ENCODE data around the gene GRN.
"Not testable (repeated sequence)": the region's sequence is repeated elsewhere in the genome, so short reads cannot be mapped to it uniquely, and the experiment has no call there.

Gene GRN

DNA sequence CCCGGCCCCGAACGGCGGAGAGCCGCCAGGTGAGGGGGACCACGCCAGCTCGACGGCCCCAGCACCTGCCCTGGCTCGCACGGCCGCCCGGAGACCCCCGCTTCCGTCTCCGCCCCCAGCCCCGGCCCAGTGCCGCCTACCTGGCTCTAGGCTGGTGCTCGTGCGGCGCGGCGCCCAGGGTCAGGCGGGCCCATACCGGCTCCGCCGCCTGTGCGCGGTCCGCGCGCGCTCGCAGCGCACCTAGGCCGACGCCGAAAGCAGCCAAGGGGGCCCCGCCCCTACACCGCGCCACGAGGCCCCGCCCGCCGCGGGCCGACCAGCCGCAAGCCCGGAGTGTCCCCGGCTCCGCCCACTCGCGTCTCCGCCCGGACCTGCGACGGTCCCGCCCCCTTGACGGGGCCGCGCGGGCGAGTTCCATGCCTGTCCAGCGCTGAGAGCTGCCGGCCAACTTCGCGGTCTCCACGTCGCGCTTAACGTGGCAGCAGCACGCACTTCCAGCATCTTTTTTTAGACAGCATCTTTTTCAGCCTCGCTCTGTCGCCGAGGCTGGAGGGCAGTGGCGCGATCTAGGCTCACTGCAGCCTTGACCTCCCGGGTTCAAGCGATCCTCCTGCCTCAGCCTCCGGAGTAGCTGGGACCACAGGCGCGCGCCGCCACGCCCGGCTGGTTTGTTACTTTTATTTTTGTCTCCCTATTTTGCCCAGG is 20.4 kb upstream of the GRN start, which contains the start of gene SLC25A39:
TSS of gene SLC25A39 (minus strand) at position 253 of the 705 bp plus-strand sequence. CDS start 1,261 bp downstream, outside the sequence.
- Histone ChIP-seq H3K4me2 (ENCODE audit: insufficient read depth, low read length) (peak within 1 kb of the TSS; percentile 75), H3K27me3 (ENCODE audit: insufficient read depth, low read length, poor library complexity) (no peaks in the 10 kb centered on the region), H3K36me3 (ENCODE audit: insufficient read depth, low read length) (peaks cover 29% of the 10 kb centered on the region), H3K4me3 (ENCODE audit: low read depth in 1 of 2, low read length in 2 of 2) (peak within 1 kb of the TSS; percentile 75 to 82), H3K79me2 (ENCODE audit: insufficient read depth, low read length) (peaks cover 23% of the 10 kb centered on the region), H3K27ac (ENCODE audit: low read length) (peak within 1 kb of the TSS; percentile 61), H3K4me1 (ENCODE audit: insufficient read depth, low read length) (peaks cover 46% of the 10 kb centered on the region), H3K9ac (ENCODE audit: low read depth, low read length) (peak within 1 kb of the TSS; percentile 89), H4K20me1 (ENCODE audit: insufficient read depth, low read length) (peaks cover 20% of the 10 kb centered on the region), H3K9me3 (ENCODE audit: insufficient read depth, low read length, severe bottlenecking) (no peaks in the 10 kb centered on the region), H2AFZ (ENCODE audit: low read depth, low read length) (peak within 1 kb of the TSS; percentile 98)
- ATAC-seq (ENCODE audit: insufficient read depth, low read depth) (peak; percentile 79), DNase-seq (peak; percentile 92)
- no peak for TF ChIP-seq CTCF (IDR thresholded peaks at IDR 0.05; ENCODE audit: borderline replicate concordance, extremely low read depth, low read length, poor library complexity, severe bottlenecking)
- no peak for TF ChIP-seq EZH2 (IDR thresholded peaks at IDR 0.05; ENCODE audit: borderline replicate concordance, low read depth, low read length, severe bottlenecking)

GRCh38 chr17:44326861-44327444 is 18.1 kb upstream of the GRN start:
- H3K9ac ChIP-seq (ENCODE audit: low read depth, low read length), result peak overlapping the region; percentile 35
- peaks cover 51% of the 10 kb centered on the region for H3K4me1 ChIP-seq (ENCODE audit: insufficient read depth, low read length)
- no peaks in the 10 kb centered on the region for H3K9me3 ChIP-seq (ENCODE audit: insufficient read depth, low read length, severe bottlenecking)
- 0 out of 2 replicates have a peak overlapping the region, but pooled peaks have one; percentile 31 for H3K27ac ChIP-seq (ENCODE audit: low read length)
- ATAC-seq (ENCODE audit: insufficient read depth, low read depth), result peak; percentile 92
- H3K4me3 ChIP-seq (ENCODE audit: low read depth in 1 of 2, low read length in 2 of 2), result peak overlapping the region in 1 of 2 experiments; percentile 48; a peak in 2 of 4 replicates
- peak overlapping the region; percentile 72 for H2AFZ ChIP-seq (ENCODE audit: low read depth, low read length)
- H4K20me1 ChIP-seq (ENCODE audit: insufficient read depth, low read length), result peaks cover 10% of the 10 kb centered on the region
- peak; percentile 97 for DNase-seq
- H3K4me2 ChIP-seq (ENCODE audit: insufficient read depth, low read length), result peak overlapping the region; percentile 57
- no peak for TF ChIP-seq CTCF (IDR thresholded peaks at IDR 0.05; ENCODE audit: borderline replicate concordance, extremely low read depth, low read length, poor library complexity, severe bottlenecking)
- no peak for TF ChIP-seq EZH2 (IDR thresholded peaks at IDR 0.05; ENCODE audit: borderline replicate concordance, low read depth, low read length, severe bottlenecking)
- H3K79me2 ChIP-seq (ENCODE audit: insufficient read depth, low read length), result peaks cover 23% of the 10 kb centered on the region
- H3K27me3 ChIP-seq (ENCODE audit: insufficient read depth, low read length, poor library complexity), result no peaks in the 10 kb centered on the region
- H3K36me3 ChIP-seq (ENCODE audit: insufficient read depth, low read length), result peaks cover 7% of the 10 kb centered on the region

DNA sequence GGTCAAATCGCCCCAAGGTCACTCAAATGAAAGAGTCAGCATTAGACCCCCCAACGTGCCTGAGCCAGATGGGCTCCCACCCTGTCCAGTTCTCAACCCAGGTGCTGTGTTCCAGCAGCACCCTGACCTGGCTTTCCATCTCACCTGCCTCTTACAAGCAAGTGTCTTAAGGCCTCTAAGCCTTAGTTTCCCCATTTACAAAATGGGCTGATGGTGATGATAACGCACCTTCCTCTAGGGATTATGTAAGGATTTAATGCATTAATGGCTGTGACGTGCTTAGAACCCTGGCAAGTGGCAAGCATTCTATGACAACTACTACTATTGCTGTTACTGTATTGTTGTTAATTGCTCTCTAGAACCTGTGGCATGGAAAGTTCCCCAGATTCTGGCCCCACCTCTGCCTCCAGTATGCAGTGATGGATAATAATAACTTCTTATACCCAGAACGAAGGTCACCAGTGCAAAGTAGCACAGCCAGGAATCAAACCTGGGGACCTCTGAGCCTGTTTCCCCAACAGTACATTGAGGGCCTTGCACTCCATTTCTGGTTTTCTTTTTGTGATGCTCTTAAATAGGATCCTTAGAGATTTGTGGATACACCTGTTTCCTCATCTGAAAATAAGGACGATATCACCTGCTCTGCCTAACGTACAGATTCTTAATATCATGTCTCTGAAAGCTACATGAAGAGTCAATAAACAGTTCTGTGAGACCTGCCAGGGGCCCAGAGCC is 17.2 kb upstream of the GRN start:
- ATAC-seq (ENCODE audit: insufficient read depth, low read depth) (no peak), DNase-seq (no peak)
- peaks cover 18% of the 10 kb centered on the region for H3K79me2 ChIP-seq (ENCODE audit: insufficient read depth, low read length)
- no peaks in the 10 kb centered on the region; the same call in 1 of the 2 replicates for H3K36me3 ChIP-seq (ENCODE audit: insufficient read depth, low read length)
- peaks cover 4% of the 10 kb centered on the region; the same call in 1 of the 2 replicates for H4K20me1 ChIP-seq (ENCODE audit: insufficient read depth, low read length)
- H3K9ac ChIP-seq (ENCODE audit: low read depth, low read length), result no peak overlapping the region
- TF ChIP-seq CTCF (IDR thresholded peaks at IDR 0.05; ENCODE audit: borderline replicate concordance, extremely low read depth, low read length, poor library complexity, severe bottlenecking) (no peak), EZH2 (IDR thresholded peaks at IDR 0.05; ENCODE audit: borderline replicate concordance, low read depth, low read length, severe bottlenecking) (no peak)
- peaks cover 43% of the 10 kb centered on the region for H3K4me1 ChIP-seq (ENCODE audit: insufficient read depth, low read length)
- H3K27me3 ChIP-seq (ENCODE audit: insufficient read depth, low read length, poor library complexity), result no peaks in the 10 kb centered on the region
- no peak overlapping the region for H3K4me3 ChIP-seq (ENCODE audit: low read depth in 1 of 2, low read length in 2 of 2)
- no peak overlapping the region for H2AFZ ChIP-seq (ENCODE audit: low read depth, low read length)
- no peaks in the 10 kb centered on the region for H3K9me3 ChIP-seq (ENCODE audit: insufficient read depth, low read length, severe bottlenecking)
- H3K27ac ChIP-seq (ENCODE audit: low read length), result no peak overlapping the region
- no peak overlapping the region for H3K4me2 ChIP-seq (ENCODE audit: insufficient read depth, low read length)

DNA sequence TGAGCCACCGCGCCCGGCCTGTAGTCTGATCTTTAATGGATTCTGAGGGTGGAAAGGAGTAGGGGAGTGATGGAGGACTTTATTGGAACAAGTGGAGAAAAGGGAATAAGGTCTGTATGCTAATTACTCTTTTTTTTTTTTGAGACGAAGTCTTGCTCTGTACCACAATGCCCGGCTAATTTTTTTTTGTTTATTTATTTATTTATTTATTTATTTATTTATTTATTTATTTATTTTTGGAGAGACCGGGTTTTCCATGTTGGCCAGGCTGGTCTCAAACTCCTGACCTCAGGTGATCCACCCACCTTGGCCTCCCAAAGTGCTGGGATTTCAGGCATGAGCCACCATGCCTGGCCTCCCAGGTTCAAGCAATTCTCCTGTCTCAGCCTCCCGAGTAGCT is 15.6 kb upstream of the GRN start:
- ATAC-seq (ENCODE audit: insufficient read depth, low read depth), result not testable (repeated sequence)
- H3K4me1 ChIP-seq (ENCODE audit: insufficient read depth, low read length), result peaks cover 31% of the 10 kb centered on the region

GRCh38 chr17:44330263-44330662 is 14.8 kb upstream of the GRN start:
- DNase-seq; ATAC-seq (ENCODE audit: insufficient read depth, low read depth): not testable (repeated sequence)

More for the DNA sequence above, 15.6 kb upstream of the GRN start:
- H4K20me1 ChIP-seq (ENCODE audit: insufficient read depth, low read length); H3K9ac ChIP-seq (ENCODE audit: low read depth, low read length); H3K79me2 ChIP-seq (ENCODE audit: insufficient read depth, low read length); H3K9me3 ChIP-seq (ENCODE audit: insufficient read depth, low read length, severe bottlenecking); H3K4me3 ChIP-seq (ENCODE audit: low read depth in 1 of 2, low read length in 2 of 2); H2AFZ ChIP-seq (ENCODE audit: low read depth, low read length); H3K27ac ChIP-seq (ENCODE audit: low read length); H3K36me3 ChIP-seq (ENCODE audit: insufficient read depth, low read length); DNase-seq; H3K27me3 ChIP-seq (ENCODE audit: insufficient read depth, low read length, poor library complexity); H3K4me2 ChIP-seq (ENCODE audit: insufficient read depth, low read length): not testable (repeated sequence)

More at GRCh38 chr17:44330263-44330662, 14.8 kb upstream of the GRN start:
- not testable (repeated sequence) for H3K4me2 ChIP-seq (ENCODE audit: insufficient read depth, low read length); H3K9me3 ChIP-seq (ENCODE audit: insufficient read depth, low read length, severe bottlenecking); H2AFZ ChIP-seq (ENCODE audit: low read depth, low read length); H3K79me2 ChIP-seq (ENCODE audit: insufficient read depth, low read length); H3K27me3 ChIP-seq (ENCODE audit: insufficient read depth, low read length, poor library complexity); H3K4me3 ChIP-seq (ENCODE audit: low read depth in 1 of 2, low read length in 2 of 2); H3K27ac ChIP-seq (ENCODE audit: low read length); H3K36me3 ChIP-seq (ENCODE audit: insufficient read depth, low read length); H4K20me1 ChIP-seq (ENCODE audit: insufficient read depth, low read length); H3K9ac ChIP-seq (ENCODE audit: low read depth, low read length)
- peaks cover 26% of the 10 kb centered on the region for H3K4me1 ChIP-seq (ENCODE audit: insufficient read depth, low read length)
